ENCODE data around the gene UBE2F.

GRCh38 chr2:238023608-238024007 is 56.8 kb downstream of the UBE2F start:
- TF ChIP-seq TAF1 (IDR thresholded peaks at IDR 0.05; ENCODE audit: low read depth, low read length) (no peak), POLR2A (IDR thresholded peaks at IDR 0.05; ENCODE audit: low read depth, low read length) (no peak), POLR2AphosphoS5 (IDR thresholded peaks at IDR 0.05; ENCODE audit: low read depth, low read length) (no peak)
